Central memory CD4-positive, alpha-beta T cell (primary cell): ENCODE data around the gene PNMA6A.
"Not testable (repeated sequence)": the region's sequence is repeated elsewhere in the genome, so short reads cannot be mapped to it uniquely, and the experiment has no call there.

Source experiments
- DNase-seq: peaks from one replicate; pipeline ENCODE4 v3.0.0; 2022
- total RNA-seq, 3 experiments: gene quantifications; one replicate each; lab custom pipeline; 2026; lab: John Stamatoyannopoulos, UW

Gene PNMA6A
- total RNA-seq = 0.22 to 0.99 (median 0.39) reads per million in 3 experiments

DNA sequence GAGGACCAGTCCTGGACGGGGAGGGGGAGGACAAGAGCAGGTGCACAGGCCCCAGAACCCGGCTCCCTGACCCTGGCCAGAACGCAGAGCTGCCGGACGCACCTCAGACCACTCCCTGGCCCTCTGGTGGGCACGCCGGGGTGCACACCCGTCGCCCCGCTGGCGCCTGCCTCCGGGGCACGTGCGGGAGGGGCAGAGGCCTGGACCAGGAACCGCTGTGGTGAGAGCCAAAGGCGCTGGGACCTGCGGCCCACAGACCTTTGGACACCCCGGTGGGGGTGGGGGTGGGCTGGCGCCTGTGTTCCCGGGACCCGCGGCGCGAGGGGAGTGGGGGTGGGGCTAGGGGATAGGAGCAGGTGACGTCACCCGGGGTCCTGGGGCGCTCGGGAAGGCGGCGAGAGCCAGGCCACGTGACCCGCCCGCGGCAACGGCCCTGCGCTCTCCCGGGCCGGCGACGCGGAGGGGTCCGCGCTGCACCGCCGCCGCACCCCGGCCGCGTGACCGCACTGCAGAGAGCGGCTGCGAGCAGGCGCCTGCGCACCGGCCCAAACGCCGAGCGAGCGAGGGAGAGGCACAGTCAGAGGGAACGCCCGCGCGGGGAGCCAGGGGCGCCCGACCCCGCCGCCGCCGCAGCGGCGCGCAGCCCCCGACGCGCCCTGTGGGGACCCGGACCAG, at the start of gene PNMA6A:
Gene PNMA6A (plus strand): TSS at position 546 of the 675 bp plus-strand sequence. CDS start 609 bp downstream, outside the sequence.
- DNase-seq = not testable (repeated sequence)

GRCh38 chrX:153026501-153026900, 45.8 kb upstream of the PNMA6A start:
- DNase-seq = not testable (repeated sequence)

DNA sequence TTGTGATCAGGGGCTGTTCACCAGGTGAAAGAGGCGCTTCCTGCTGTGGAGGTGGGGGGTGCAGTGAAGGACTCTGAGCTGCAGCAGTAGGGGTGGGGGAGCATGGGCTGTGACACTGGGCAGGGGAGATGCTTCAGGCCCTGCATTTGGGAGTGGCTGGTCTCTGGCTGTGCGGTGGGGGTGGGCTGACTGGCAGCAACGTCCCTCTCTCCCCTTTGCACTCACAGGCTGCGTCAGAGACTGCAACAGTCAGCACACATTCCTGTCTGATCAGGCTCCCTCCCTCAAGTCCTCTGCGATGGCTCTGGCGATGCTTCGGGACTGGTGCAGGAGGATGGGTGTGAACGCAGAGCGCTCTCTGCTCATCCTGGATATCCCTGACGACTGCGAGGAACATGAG, 43.8 kb upstream of the PNMA6A start:
- DNase-seq = not testable (repeated sequence)

DNA sequence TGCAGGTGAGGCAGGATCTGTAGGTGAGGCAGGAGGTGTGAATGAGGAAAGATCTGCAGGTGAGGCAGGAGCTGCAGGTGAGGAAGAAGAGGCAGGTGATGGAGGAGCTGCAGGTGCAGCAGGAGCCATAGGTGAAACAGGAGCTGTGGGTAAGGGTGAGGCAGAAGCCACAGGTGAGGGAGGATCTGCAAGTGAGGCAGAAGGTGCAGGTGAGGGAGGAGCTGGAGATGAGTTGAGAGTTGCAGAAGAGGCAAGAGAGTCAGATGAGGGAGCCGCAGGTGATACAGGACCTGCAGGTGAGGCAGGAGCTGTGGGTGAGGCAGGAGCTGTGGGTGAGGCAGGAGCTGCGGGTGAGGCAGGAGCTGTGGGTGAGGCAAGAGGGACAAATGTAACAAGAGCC, 43.1 kb upstream of the PNMA6A start:
- no peak for DNase-seq

- no peak for DNase-seq
Observed at GRCh38 chrX:153029875-153030274, 42.4 kb upstream of the PNMA6A start.

GRCh38 chrX:153030801-153031200, 41.5 kb upstream of the PNMA6A start:
- DNase-seq = no peak

DNA sequence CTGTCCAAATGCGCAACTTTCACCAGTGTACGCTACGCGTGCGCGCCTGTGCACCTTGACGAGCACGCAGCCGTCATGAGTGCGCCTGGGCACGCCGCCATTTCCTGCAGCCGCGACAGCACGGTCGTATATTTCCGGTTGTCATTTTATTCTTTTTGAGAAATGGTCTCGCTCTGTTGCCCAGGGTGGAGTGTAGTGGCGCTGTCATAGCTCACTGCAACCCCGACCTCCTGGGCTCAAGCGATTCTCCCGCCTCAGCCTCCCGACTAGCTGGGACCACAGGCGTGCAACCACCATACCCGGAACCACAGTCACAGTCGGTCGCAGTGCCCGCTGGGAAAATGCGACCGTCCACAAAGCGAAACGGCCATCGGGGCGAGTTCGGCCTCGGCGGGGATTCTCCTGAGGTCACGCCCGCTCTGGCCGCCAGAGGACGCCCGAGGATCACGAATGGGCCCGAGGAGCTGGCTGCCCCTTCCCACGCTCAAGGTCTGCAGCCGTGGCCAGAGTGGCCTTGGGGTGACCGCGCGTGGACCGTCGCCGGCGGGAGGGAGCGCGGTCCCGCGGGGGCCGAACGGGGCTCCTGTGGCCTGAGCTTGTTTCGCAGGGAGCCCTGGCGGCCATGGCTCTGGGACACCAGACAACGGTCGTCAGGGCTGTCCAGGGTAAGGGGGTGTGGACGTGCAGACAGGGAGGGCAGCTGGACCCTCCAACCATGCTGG, 39.7 kb upstream of the PNMA6A start:
- peak; percentile 57 for DNase-seq

GRCh38 chrX:153049093-153049492, 23.2 kb upstream of the PNMA6A start:
- no peak for DNase-seq

DNA sequence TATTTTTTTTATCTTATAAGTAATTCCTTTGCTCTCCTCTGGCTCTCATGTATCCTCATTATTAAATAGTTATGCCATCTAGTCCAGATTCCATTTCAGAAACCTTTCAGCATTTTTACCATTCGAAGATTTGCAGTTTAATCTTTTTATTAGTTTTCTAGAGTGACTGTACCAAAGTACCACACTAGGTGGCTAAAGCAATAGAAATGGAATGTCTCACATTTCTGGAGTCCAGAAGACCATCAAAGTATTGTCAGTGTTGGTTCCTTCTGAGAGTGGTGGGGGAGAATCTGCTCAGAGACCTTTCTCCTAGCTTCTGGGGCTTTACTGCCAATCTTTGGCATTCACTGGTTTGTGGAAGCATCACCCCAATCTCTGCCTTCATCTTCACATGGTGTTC, 19.7 kb upstream of the PNMA6A start:
- DNase-seq = no peak

GRCh38 chrX:153055871-153056749, 16.1 kb upstream of the PNMA6A start, which contains the start of gene PNMA3:
Gene PNMA3, plus strand, starts transcription at chrX:153056470. Its CDS starts 586 bp downstream, at chrX:153057056.
- no peak for DNase-seq

DNA sequence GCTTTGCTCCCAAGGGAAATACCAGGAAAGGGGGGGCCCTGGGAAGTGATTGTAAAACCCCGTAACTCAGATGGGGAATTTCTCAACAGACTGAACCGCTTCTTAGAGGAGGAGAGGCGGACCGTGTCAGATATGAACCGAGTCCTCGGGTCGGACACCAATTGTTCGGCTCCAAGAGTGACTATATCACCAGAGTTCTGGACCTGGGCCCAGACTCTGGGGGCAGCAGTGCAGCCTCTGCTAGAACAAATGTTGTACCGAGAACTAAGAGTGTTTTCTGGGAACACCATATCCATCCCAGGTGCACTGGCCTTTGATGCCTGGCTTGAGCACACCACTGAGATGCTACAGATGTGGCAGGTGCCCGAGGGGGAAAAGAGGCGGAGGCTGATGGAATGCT, 15.0 kb upstream of the PNMA6A start:
- no peak for DNase-seq

- DNase-seq = no peak
Observed at GRCh38 chrX:153059191-153060094, 12.8 kb upstream of the PNMA6A start.

- DNase-seq = no peak
Observed at GRCh38 chrX:153060095-153060445, 12.2 kb upstream of the PNMA6A start.

DNA sequence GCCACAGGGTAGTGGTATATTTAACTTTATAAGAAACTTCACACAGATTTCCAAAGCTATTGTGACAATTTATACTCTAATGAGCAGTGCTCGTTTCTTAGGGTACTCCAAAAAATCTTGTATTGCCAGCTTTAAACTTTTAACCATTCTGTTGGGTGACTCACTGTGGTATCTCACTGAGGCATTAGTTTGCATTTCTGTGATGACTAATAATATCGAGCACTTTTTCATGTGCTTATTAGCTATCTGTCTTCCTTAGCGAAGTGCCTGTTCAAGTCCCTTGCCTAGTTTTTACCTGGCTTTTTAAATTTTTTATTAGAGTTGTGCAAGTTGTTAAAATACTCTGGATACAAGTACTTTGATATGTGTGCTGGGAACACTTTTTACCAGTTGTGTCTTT, 10.5 kb upstream of the PNMA6A start:
- DNase-seq = no peak

DNA sequence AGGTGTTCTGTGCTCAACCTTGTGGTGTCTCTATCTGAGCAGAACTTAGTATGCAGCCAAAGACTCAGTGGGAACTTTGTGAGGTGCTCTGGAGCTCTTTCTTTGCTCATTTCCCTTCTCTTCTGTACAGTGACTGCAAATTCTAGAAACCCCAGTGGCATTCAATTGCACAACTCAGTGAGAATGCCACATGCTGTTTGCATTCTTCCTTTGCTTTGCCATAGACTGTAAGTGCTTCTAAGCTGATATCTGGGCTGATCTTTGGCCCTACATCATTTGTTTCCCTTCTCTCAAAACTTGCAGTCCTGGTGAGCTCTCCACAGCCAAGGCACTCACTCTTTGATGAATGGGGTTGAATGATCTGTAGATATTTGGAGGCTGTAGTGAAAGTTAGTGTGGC, 8.9 kb upstream of the PNMA6A start:
- no peak for DNase-seq

GRCh38 chrX:153064061-153064460, 8.2 kb upstream of the PNMA6A start:
- DNase-seq = no peak

DNA sequence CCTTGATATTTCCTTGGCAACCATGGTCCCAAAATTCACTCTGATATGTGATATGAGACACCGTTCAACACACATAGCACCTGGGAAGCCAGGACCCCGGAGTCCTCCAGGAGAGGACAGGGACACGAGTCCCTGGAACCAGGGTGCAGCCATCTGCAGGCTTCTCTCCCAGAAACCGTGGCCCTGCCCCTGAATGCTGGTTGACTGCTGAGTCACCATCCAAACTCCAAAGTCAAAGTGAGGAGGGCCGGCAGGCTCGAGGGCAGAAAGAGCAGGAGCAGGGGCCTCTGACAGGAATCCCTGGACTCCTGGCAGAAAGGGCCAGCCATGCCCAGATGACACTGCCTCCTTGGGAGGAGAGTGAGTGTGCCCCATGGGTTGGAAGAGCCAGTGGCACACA, 6.9 kb upstream of the PNMA6A start:
- no peak for DNase-seq

GRCh38 chrX:153066402-153066801, 5.9 kb upstream of the PNMA6A start:
- DNase-seq = not testable (repeated sequence)

DNA sequence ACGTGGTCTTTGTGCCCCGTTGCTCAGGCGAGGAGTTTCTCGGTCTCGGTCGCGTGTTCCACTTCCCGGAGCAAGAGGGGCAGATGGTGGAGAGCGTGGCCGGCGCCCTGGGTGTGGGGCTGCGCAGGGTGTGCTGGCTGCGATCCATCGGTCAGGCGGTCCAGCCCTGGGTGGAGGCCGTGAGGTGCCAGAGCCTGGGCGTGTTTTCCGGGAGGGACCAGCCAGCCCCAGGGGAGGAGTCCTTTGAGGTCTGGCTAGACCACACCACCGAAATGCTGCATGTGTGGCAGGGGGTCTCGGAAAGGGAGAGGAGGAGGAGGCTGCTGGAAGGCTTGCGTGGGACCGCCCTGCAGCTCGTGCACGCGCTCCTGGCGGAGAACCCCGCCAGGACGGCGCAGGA, 1.1 kb downstream of the PNMA6A start:
- DNase-seq = not testable (repeated sequence)

GRCh38 chrX:153074262-153074899, 2.1 kb downstream of the PNMA6A start:
- DNase-seq = no peak

DNA sequence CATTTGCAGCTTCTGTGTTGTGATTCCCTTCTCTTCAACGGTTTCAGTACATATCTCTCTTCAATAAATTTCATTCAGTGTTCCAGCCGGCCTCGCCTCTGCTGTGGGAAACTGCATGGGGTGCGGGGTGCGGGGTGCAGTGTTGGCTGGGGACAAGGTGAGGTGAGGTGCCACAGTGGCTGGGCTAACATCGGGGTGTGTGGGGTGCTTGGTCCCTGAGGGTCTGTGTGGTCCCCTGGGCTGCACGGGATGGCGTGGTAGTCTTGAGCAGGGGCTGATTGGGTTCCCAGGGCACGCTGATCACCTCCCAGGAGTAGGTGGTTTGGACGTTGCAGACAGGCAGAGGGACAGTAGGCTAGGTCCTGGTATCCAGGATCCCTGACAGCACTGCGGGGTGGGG, 2.7 kb downstream of the PNMA6A start:
- no peak for DNase-seq

DNA sequence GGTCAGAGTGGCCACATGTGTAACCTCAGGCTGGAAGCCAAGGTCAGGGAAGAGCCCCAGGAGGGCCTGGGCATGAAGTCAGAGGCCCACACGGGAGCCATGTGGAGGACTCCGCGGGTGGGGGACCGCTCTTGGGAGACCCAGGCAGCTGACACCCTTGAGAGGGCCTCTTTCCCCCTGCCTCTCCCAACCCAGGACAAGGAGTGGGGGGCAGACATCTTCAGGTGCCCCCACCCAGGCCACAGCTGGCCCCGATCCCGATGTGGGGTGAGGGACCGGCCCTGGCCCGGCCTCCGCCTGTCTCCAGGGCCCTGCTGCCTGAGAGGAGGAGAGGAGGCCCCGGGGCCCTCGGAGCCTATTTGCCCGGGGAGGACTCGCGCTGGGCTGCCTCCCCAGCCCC, 3.1 kb downstream of the PNMA6A start:
- no peak for DNase-seq
